ENCODE measurements around the gene TLE6. TPM values are rescaled to one million over a fixed set of nuclear protein-coding genes. Genes with fewer than 3 reads are reported as not detected.
"Not testable (repeated sequence)": the region's sequence is repeated elsewhere in the genome, so short reads cannot be mapped to it uniquely, and the experiment has no call there.

The TLE6 gene
- polyA plus RNA-seq, 4 donors, result 1.9 to 10.5 (median 7.5) TPM

DNA sequence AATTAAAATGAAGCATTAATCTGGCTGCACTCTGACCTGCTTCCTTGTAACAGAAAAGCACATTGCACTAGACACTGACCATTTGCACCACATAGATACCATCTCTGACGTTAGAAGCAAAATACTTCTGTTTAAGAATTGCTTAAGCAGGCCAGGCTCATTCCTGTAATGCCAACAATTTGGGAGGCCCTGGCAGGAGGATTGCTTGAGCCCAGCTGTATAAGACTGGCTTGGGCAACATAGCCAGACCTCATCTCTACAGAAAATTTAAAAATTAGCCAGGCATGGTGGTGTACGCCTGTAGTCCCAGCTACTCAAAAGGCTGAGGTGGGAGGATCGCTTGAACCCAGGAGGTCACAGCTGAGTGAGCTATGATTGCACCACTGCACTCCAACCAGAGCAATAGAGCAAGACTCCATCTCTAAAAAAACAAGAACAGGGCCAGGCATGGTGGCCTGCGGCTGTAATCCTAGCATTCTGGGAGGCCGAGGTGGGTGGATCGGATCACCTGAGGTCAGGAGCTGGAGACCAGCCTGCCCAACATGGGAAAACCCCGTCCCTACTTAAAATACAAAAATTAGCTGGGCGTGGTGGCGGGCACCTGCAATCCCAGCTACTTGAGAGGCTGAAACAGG lies 7.0 kb upstream of the TLE6 start:
- no peak for DNase-seq (ENCODE audit: low read depth in 4 of 4, low spot score in 3 of 4)

DNA sequence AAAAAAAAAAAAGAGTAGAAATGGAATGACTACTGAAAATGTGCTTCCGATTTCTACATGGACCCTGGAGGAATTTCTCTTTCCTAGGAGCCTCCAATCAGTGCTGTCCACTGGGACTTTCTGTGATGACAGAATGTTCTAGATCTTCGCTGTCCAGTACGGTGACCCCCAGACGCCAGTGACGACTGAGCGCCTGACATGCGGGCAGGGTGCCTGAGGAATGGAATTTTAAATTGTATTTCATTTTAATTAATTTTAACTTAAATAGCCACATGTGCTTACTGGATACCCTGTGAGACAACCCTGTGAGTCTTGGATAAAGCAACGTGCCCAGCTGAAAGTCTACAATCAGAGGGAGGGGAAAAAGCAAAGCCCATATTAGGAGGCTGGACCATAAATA lies 4.1 kb upstream of the TLE6 start:
- DNase-seq (ENCODE audit: low read depth in 4 of 4, low spot score in 3 of 4), result no peak

DNA sequence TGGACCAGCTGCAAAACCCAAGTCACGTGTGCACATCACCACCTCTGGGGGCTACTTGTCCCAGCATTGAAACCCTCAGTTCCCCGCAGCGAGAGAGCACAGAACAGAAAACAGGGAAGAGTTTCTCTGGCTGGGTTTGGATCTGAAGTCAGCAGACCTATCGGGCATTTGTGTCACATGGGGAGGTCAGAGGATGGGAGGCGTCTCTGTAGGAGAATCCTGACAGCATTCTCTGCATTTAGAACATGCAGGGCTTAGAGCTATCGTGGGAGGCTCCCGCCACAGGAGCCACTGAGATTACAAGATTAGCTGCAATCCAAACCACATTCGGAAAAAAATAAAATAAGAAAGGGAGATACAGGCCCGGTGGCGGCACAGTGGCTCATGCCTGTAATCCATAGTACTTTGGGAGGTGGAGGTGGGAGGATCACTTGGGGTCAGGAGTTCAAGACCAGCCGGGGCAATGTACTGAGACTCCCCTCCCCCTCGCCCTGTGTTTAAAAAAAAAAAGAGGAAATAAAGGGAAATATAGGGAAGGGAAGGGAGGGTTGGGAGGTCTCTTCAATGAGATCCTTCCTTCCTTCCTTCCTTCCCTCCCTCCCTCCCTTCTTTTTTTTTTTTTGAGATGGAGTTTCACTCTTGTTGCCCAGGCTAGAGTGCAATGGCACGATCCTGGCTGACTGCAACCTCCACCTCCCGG lies 2.9 kb upstream of the TLE6 start:
- DNase-seq (ENCODE audit: low read depth in 4 of 4, low spot score in 3 of 4), result no peak

DNA sequence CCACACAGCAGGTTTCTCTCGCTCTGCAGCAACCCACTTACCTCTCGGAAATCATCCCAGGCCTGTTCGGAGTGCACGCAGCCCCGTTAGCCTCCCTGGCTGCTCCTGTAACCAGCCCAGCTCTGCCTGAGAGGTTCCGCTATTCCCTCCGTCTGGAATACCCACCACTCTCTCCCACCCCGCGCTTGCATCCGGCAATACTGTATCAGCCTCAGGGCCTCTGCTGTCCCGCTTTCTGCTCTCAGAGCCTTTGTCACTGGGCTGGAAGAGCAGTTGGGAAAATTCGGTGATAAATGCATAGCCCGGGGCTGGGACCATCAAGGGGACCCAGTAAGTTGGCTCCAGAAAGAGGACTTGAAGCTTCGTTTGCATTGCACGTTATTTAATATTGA lies 759 bp upstream of the TLE6 start:
- no peak for DNase-seq (ENCODE audit: low read depth in 4 of 4, low spot score in 3 of 4)

DNA sequence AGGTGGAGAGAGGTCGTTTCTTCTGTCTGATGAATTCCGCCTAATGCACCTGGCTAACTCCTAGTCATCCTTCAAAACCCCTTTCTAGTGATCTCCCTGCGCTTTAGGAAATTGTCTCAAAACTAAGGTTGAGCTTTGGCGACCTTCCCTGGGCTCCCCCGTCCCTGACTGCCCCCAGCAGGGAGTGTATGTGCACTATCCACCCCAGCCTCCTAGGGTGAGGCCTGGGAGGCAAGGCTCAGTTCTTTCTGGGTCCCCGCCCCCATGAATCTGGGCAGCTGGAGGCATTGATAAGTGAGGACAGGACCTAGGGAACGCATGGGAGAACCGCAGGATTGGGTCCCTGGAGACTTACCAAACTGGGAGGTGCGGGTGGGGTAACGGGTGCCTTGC lies 378 bp downstream of the TLE6 start:
- DNase-seq (ENCODE audit: low read depth in 4 of 4, low spot score in 3 of 4), result no peak

DNA sequence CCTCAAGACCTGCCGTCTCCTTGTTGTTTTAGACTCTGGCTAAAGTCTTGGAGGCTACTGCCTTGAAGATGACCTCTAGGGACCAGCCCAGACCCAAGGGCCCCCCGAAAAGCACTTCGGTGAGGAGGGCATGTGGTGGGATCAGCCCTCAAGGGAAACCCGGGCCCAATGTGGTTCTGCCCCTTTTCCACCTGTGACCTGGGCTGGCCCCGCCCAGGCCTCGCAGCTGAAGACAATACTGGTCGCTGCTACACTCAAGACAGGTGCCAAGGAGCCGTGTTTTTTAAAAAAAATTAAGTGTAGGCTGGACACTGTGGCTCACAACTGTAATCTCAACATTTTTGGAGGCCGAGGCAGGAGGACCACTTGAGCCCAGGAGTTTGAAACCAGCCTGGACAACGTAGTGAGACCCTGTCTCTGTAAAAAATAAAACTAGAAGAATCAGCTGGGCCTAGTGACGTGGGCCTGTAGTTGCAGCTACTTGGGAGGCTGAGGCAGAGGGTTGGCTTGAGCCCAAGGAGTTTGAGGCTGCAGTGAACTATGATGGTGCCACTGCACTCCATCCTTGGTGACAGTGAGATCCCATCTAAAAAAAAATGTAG lies 903 bp downstream of the TLE6 start:
- DNase-seq (ENCODE audit: low read depth in 4 of 4, low spot score in 3 of 4), result no peak

DNA sequence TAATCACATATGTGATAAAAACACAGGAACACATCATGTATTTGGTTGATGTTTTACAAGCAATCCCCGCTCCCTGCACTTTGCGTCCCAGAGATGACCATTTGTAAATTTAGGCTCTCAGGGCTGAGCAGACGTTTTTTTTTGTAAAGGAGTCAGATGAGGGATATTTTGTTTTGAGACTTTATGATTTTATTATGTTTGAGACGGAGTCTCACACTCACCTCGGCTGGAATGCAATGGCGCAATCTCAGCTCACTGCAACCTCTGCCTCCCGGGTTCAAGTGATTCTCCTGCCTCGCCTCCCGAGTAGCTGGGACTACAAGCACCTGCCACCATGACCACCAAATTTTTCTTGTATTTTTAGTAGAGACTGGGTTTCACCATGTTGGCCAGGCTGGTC lies 1.4 kb downstream of the TLE6 start:
- DNase-seq (ENCODE audit: low read depth in 4 of 4, low spot score in 3 of 4), result no peak

DNA sequence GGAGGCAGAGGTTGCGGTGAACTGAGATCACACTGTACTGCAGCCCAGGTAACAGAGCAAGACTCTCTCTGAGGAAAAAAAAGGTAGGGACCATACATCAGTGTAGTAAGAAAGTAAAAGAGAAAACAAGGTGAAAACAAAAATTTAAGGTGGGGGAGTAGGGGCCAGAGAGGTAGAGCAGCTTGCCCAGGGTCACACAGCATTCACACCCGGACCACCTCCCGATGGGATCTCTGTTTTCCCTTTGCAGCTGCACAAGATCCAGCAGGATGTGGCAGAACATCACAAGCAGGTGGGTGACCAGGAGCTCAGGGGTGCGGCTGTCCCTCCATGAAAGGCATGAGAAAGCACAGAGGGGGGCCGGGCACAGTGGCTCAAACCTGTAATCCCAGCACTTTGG lies 4.5 kb downstream of the TLE6 start:
- DNase-seq (ENCODE audit: low read depth in 4 of 4, low spot score in 3 of 4), result no peak

DNA sequence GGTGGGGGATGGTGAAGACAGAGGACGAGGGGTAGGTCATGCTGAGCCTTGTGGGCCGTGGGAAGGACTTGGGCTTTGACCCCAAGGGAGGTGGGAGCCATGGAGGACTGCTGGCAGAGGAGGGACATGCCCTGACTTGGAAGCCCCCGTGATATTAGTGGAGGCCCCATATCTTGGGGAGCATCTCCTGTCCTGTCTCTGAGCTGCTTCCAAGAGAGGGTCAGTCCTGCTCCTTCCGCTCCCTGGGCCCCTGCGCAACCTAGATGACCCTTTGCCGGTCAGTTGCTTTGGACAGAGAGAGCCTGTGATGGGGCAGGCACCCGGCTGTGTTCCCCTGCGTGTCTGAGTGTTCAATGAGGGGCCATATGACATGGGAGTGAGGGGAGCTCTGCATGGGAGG lies 5.2 kb downstream of the TLE6 start:
- no peak for DNase-seq (ENCODE audit: low read depth in 4 of 4, low spot score in 3 of 4)

DNA sequence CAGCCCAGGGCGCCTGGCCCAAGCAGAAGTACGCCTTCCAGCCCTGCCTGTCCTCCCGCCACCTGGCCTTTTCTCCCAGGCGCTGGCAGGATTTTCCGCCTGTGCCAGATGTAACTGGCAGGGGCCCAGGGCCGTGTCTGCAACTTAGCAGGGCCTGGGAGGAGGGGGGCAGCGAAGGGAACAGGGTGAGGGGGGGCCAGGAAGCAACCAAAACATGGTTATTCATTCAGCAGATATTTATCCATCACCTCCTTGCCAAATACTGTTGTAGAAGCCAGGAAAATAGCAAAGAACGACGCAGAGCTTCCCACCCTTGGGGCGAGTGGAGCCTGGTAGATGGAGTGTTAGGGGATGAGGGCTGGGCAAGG lies 5.6 kb downstream of the TLE6 start:
- DNase-seq (ENCODE audit: low read depth in 4 of 4, low spot score in 3 of 4), result no peak

DNA sequence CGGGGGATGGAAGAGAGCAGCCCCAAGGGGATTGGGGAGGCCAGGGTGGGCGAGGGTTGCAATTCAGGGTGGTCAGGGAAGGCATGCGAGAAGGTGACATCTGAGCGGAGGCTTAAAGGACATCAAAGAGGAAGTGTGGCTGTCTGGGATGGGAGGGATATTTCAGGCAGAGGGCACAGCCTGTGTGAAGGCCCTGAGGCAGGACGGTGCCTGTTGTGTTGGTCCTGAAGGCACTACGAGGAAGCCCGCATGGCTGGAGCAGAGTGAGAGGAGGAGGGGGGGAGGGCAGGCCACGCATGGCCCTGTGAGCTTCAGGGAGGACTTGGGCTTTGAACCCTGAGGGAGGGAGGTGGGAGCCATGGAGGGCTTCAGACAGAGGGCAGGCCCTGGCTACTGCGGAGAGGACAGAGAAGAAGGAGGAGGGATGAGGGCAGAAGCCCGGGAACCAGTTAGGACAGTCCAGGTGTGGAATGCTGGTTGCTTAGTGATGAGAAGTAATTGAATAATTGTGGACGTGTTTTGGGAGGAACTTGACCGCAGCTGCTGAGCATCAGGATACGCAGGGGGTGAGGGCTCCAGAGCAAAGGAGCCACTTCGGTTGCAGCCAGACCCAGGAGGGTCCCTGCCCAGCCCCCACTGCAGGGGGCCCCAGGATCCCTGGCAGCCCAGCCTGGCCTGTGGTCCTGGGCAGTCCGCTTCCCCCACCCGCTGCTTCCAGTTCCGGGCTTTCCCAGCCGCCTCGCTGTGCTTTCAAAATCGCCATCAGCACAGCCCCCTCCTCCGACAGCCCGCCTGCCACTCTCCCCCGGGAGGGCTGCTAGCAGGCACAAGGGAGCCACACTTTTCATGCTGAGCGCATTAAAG lies 6.2 kb downstream of the TLE6 start:
- DNase-seq (ENCODE audit: low read depth in 4 of 4, low spot score in 3 of 4), result no peak

DNA sequence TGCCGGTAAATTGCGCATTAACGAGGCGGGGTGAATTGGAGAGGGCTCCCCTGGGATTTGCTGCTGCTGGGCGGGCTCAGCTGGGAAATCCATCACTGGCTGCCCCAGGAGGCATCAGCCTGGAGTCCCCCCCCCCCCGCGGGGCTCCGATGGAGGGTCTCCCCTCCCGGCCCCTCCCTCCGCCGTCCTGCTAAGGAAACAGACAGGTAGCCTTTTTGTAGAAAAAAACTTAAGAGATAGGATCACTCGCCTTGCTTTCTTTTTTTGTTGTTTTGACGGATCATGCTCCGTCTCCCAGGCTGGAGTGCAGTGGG lies 6.8 kb downstream of the TLE6 start:
- DNase-seq (ENCODE audit: low read depth in 4 of 4, low spot score in 3 of 4), result no peak

DNA sequence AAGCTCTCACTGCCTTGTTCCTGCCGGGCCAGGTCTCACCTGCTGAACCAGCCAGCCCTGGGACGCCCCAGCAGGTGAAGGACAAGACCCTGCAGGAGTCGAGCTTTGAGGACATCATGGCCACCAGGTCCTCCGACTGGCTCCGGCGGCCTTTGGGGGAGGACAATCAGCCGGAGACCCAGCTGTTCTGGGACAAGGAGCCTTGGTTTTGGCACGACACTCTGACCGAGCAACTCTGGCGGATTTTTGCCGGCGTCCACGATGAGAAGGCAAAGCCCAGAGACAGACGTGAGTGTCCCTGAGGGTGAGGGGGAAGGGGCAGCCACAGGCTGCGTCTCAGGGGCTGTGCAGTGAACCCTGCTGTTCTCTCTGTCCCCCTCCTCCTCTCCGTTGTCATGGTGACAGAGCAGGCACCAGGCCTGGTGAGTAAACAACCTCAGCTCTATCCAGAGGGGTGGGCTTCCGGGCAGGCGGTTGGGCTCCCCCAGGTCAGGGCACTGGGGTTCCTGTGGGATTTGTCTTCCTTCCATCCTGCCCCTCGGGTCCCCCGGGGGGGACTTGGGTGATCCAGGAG lies 9.7 kb downstream of the TLE6 start:
- DNase-seq (ENCODE audit: low read depth in 4 of 4, low spot score in 3 of 4), result no peak

DNA sequence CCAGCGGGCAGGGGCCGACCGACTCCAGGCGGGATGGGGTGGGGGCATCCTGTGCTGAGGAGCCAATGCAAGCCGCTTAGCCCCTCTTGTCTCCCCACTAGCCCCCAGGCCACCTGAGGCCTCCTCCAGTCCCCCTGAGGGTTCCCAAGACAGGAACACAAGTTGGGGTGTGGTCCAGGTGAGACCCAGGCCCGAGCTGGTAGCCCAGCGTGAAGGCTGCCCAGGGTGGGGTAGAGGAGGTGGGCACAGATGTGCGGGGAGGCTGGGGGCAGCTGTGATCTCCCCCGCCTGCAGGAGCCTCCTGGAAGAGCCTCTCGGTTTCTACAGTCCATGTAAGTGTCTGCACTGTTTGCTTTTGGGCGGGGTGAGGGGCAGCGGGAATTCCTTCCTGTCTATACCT lies 10.4 kb downstream of the TLE6 start:
- DNase-seq (ENCODE audit: low read depth in 4 of 4, low spot score in 3 of 4), result no peak

DNA sequence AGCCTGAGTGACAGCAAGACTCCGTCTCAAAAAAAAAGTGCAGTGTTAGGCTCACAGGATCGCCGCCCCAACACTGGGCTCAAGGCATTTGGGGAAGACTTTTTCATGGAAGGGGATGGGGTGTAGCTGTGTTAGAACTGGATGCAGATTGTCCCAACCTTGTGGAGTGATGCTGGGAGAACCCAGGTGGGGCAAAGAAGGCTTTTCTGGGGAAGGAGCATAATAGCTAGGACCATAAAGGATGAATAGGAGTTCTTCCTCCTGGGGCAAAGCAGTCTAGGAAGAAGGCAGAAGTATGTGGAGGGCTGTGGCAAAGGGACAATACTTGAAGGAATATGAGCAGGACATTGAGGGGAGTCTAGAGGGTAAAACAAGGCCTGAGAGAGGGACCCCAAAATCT lies 11.2 kb downstream of the TLE6 start:
- no peak for DNase-seq (ENCODE audit: low read depth in 4 of 4, low spot score in 3 of 4)

DNA sequence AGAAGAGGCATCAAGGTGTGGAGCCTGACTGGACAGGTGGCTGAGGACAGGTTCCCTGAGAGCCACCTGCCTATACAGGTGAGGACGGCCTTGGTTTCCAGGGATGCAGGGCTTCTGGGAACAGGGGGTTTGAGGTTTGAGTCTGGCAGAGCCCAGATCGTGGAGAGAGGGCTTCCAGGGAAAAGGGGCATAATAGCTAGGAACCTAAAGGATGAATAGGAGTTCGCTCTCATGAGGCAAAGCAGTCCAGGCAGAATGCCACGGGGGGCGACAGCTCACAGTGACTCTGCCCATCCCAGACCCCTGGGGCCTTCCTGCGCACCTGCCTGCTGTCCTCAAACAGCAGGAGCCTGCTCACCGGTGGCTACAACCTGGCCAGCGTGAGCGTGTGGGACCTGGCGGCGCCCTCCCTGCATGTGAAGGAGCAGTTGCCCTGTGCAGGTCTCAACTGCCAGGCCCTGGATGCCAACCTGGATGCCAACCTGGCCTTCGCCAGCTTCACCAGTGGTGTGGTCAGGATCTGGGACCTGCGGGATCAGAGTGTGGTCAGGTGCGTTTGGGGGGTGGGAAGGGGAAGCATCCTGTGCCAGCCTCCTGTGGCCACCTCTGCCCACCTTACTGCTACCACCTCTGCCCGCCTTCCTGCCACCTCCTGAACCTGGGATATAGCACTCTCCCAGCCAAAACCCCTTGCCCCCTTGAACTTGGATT lies 12.0 kb downstream of the TLE6 start:
- no peak for DNase-seq (ENCODE audit: low read depth in 4 of 4, low spot score in 3 of 4)

DNA sequence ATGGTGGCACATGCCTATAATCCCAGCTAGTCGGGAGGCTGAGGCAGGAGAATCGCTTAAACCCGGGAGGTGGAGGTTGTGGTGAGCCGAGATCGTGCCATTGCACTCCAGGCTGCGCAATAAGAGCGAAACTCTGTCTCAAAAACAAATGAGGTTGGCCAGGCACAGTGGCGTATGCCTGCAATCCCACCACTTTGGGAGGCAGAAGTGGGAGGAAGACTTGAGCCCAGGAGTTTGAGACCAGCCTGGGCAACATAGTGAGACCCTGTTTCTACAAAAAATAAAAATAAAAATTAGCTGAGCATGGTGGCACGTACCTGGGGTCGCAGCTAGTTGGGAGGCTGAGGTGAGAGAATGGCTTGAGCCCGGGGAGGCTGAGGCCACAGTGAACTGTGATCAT lies 15.0 kb downstream of the TLE6 start:
- DNase-seq (ENCODE audit: low read depth in 4 of 4, low spot score in 3 of 4), result not testable (repeated sequence)

DNA sequence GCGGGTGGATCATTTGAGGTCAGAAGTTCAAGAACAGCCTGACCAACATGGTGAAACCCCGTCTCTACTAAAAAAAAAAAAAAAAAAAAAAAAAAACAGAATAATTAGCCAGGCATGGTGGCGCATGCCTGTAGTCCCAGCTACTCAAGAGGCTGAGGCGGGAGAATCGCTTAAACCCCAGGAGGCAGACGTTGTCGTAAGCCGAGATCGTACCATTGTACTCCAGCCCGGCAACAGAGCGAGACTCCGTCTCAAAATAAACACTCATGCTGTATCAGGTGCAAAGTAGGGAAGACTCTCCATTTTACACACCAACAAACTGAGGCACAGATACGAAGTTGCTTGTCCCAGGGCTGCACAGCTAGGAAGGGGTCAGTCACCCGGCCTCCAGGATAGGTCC lies 15.6 kb downstream of the TLE6 start:
- DNase-seq (ENCODE audit: low read depth in 4 of 4, low spot score in 3 of 4), result no peak

DNA sequence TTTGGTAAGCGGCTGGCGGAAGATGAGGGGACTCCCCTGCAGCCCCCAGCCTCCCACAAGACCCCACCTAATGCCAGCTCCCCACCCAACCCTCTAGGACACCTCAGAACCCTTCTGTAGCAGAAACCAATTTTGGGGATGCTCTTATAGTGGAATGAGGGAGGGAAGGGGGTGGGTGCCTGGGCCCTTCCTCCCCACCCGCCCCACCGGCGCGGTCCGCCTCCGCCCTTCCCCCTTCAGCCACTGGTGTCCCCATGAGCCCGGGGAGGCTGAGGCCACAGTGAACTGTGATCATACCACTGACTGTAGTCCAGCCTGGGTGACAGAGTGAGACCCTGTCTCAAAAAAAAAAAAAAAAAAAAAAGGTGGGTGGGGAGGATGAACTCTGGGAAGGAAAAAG lies 16.2 kb downstream of the TLE6 start:
- no peak for DNase-seq (ENCODE audit: low read depth in 4 of 4, low spot score in 3 of 4)

DNA sequence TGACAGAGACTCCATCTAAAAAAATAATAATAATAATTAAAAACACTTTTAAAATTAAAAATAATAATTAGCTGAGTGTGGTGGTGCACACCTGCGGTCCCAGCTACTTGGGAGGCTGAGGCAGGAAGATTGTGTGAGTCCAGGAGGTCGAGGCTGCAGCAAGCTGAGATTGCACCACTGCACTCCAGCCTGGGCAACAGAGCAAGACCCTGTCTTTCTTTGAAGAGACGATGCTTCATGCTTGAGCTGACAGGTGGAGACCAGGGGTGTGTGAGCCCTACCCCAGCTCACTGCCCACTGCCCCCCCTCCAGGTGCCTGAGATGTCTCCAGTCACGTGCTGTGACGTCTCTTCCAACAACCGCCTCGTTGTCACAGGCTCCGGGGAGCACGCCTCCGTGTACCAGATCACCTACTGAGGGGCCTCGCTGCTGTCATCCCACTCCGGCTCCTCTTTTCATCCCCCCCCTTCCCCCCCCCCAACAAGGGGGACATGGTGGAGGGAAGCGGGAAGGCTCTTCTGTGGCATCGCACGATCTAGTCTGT lies 17.3 kb downstream of the TLE6 start:
- no peak for DNase-seq (ENCODE audit: low read depth in 4 of 4, low spot score in 3 of 4)

All from left renal pelvis (tissue), 4 donors.